ENCODE data around the gene NPC1.

- no peak for TF ChIP-seq CTCF (IDR thresholded peaks at IDR 0.05)
- TF ChIP-seq POLR2A (IDR thresholded peaks at IDR 0.05), result no peak
These were observed 32.4 kb downstream of the NPC1 start for GRCh38 chr18:23553887-23554286.
